IPS-NIHi11 (cell line): ENCODE results near the gene RHBDF1.
"Not testable (repeated sequence)": the region's sequence is repeated elsewhere in the genome, so short reads cannot be mapped to it uniquely, and the experiment has no call there.

ENCODE experiments used
- DNase-seq: peaks from one replicate; pipeline ENCODE4 v3.0.0; 2012; ENCODE audit warnings: mixed read lengths, low spot score

Gene RHBDF1

DNA sequence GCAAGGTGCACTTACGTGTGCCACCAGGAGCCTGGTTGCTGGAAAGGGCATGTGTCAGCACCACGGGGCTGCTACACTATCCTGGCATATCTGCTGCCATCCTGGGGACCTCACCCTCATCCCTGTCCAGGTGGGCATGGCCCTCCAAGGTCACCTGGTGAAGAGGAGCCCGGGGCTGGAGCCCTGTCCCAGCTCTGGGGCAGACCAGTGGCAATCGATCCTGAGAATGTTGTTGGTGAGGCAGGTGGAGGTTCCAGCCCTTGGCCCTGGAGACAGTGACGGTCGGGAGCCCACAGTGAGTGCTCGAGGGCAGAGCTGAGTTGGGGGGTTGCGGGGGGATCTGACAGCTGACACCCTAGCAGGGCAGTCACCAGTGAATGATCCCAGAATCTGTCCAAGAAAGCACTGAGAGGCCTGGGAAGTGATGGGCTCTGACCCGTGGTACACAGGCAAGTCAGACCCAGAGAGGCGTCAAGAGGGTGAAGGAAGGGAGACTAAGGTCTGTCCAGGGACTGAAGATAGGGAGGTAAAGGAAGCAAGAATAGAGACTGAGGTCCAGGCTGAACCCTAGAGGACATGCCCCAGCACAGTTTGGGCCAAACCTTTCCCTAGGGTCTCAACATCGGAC lies 36.6 kb downstream of the RHBDF1 start:
- DNase-seq = no peak

- no peak for DNase-seq
Observed at GRCh38 chr16:35011-35677, 37.3 kb downstream of the RHBDF1 start.

DNA sequence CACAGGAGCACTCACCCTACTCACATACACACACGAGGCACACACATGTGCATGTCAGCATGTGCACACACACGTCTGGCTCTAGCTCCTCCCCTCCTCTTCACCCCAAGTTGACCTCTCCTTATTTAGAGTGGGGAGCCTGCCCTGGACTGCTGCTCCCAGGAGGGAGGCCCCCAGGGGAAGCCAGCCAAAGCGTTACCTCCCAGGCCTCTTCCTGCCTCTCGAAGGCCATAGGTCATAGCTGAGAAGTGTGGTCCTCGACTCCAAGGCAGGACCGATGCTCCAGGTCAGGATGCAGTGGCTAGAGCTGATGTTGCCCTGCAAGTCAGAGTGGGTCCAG lies 37.8 kb downstream of the RHBDF1 start:
- no peak for DNase-seq

DNA sequence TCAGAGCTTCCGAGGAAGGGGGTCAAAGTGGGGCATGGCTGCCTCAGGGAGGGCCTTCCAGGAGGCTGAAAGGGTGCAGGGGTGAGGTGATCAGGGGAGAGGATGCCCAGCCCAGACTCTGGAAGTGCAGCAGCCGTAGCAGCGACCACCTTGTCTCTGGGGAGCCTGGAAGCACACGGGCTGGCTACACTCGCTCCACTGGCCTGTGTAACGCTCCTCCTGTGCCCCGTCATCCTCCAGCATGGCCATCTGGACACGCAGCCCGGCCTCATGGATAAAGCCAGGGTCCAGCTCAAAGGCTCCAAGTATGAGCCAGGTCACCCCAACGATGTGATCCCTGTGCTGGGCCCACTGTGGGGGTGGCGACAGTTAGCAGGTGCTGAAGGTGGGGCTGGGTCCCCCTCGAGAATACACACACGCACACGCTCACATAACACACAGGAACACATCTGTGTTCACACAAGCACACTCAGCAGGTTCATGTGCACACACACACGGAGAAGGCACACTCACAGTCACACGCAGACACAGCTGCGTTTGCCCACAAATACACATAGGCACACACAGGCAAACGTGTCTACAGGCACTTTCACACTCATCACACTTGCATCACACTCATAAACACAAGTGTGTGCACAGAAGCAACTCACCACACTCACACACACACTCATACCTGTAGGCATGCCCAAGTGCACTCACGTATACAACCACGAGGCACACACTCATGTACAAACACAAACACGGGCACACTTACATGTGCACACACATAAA lies 38.4 kb downstream of the RHBDF1 start:
- DNase-seq = no peak

DNA sequence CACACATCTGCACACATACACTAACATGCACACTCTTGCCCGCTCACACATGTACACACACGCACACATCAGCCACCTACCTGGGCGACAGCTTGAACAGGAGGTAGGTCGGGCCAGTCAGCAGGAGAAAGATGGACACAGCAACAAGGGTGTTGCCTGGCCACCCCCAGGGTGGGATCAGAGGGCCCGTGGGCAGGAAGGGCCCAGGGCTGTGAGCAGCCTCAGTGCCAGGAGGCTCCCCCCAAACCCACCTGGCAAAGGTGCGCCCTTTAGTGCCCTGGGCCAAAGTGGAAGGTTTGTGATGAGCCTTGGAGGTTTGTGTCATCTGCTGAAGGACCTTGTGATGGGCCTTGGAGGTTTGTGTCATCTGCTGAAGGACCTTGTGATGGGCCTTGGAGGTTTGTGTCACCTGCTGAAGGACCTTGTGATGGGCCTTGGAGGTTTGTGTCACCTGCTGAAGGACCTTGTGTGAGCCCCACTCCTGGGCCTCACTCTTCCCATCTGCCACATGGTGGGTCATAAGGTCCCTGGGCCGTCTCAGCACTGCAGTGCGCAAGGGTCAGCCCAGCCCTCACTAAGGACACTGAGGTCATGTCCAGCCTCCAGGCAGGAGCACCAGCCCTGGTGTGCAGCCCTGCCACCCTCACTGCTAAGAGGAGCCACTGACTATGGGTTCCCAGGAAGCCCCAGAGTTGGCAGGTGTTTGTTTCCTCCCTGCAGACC lies 39.1 kb downstream of the RHBDF1 start:
- not testable (repeated sequence) for DNase-seq

DNA sequence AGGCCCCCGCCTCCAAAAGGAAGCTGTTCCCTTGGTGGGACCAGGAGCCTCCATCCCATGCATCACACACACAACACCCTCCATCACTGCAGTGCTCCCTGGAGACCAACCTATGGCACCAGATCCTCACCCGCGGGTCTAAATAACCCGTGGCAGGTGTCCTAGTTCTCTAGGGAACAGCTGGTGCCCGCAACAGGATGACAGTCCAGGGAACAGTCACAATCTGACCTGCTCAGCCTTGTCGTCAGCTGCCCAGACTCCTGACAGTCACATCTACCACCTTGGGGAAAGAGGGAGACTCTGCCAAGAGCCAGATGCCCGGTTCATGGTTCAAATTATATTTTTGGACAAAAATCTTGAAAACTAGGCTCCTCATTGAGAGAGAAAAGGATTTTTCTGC lies 41.8 kb downstream of the RHBDF1 start:
- not testable (repeated sequence) for DNase-seq

DNA sequence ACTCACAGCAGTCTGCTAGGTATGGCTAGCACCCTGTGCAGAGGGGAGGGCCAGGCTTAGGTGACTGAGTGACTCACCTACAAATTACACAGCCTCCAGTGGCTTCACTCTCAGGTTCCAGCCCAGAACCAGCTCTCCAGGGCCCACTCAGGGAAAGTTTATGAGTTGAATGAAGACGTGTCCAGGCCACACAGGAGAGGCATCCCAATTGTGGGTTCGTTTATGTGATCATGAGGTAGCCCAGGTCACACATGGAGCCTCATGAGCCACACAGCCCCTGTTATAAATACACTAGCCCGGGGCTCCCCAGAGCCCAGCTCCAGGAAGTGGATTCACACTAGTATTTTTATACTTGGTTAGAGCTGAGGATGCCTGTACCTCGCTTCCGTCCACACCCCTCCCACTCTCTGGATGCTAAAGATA lies 46.5 kb downstream of the RHBDF1 start:
- DNase-seq = not testable (repeated sequence)

- not testable (repeated sequence) for DNase-seq
Observed at GRCh38 chr16:24151-24550, 48.3 kb downstream of the RHBDF1 start.

DNA sequence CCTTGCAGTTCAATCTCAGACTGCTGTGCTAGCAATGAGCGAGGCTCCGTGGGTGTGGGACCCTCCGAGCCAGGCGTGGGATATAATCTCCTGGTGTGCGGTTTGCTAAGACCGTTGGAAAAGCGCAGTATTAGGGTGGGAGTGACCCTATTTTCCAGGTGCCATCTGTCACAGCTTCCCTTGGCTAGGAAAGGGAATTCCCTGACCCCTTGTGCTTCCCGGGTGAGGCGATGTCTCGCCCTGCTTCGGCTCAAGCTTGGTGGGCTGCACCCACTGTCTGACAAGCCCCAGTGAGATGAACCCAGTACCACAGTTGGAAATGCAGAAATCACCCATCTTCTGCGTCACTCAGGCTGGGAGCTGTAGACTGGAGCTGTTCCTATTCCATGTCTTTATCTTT lies 51.5 kb downstream of the RHBDF1 start:
- DNase-seq = not testable (repeated sequence)

GRCh38 chr16:17062-17765 lies 55.2 kb downstream of the RHBDF1 start:
- not testable (repeated sequence) for DNase-seq

GRCh38 chr16:10772-11171 lies 61.7 kb downstream of the RHBDF1 start:
- not testable (repeated sequence) for DNase-seq

- DNase-seq = no peak
Observed at GRCh38 chr16:9903-10665, 62.3 kb downstream of the RHBDF1 start.
